Stomach (tissue), 9 donors: Measurements from ENCODE around the gene HESX1. TPM values are rescaled to one million over a fixed set of nuclear protein-coding genes. Genes with fewer than 3 reads are reported as not detected.

Experiments
- DNase-seq, 2 donors: peaks; one replicate each; pipeline versions ENCODE4 v3.0.0 to v3.0.0-alpha.2; 2013 to 2019
- H3K27ac ChIP-seq, 5 donors: fragments of 200-600 bp in 4 of 5; sonication (generic) in 4 of 5; one replicate each; pipeline ENCODE4 v1.5.1; 2013 to 2019; ENCODE audit warnings: mild to moderate bottlenecking in 1 of 5, moderate library complexity in 1 of 5
- H3K27me3 ChIP-seq, 3 donors: fragments of 200-600 bp; sonication (generic); one replicate each; pipeline ENCODE4 v1.5.1; 2017 to 2019; ENCODE audit warnings: mixed run types in 1 of 3
- H3K36me3 ChIP-seq, 4 donors: fragments of 200-600 bp; sonication (generic); 1 replicate in 3 of 4; 2 replicates in 1 of 4; pipeline ENCODE4 v1.5.1; 2016 to 2019
- H3K4me1 ChIP-seq, 4 donors: fragments of 200-600 bp; sonication (generic); one replicate each; pipeline ENCODE4 v1.5.1; 2016 to 2019
- H3K4me3 ChIP-seq, 4 donors: fragments of 200-600 bp; sonication (generic) in 3 of 4; one replicate each; pipeline ENCODE4 v1.5.1; 2016 to 2019; ENCODE audit warnings: mild to moderate bottlenecking in 1 of 4
- H3K9me3 ChIP-seq, 4 donors: fragments of 200-600 bp; sonication (generic); one replicate each; pipeline ENCODE4 v1.5.1; 2016 to 2019
- EP300 ChIP-seq: sonication (generic); formaldehyde crosslinking; IDR thresholded peaks from one replicate; pipeline ENCODE4 v1.6.1; 2017; ENCODE audit warnings: antibody characterized with exemption
- POLR2A ChIP-seq, 4 donors: fragments of 450-650 bp; IDR thresholded peaks; one replicate each; pipeline ENCODE4 v1.6.1; 2016; ENCODE audit warnings: antibody characterized with exemption in 4 of 4, control low read depth in 2 of 4, mild to moderate bottlenecking in 1 of 4, moderate library complexity in 1 of 4
- POLR2AphosphoS5 ChIP-seq, 3 donors: sonication (generic); formaldehyde crosslinking; IDR thresholded peaks; one replicate each; pipeline ENCODE4 v1.6.1; 2016; ENCODE audit warnings: antibody characterized with exemption in 3 of 3
- WGBS, 5 donors: extraction: QIAGEN DNeasy Blood & Tissue Kit in 3 of 5; methylation state at CpG; one replicate each; pipeline versions ENCODE4 v1.1.5 to v1.1.7; 2013 to 2018; 5-methylcytosine and 5-hydroxymethylcytosine counted together
- intact Hi-C: fragments of 100-400 bp; cut with DNase I; formaldehyde crosslinking; loops from one replicate; pipeline ENCODE4 v1.15.1; 2023; ENCODE audit warnings: low total_unique reads
- polyA plus RNA-seq, 3 donors: library from polyadenylated mRNA; stranded (reverse); fragments of 200-250 nt; gene quantifications; one replicate each; pipeline ENCODE4 v1.2.3, GENCODE V29; 2013
- total RNA-seq, 5 donors: library from RNA; depleted of rRNA; stranded (reverse); fragments of >200 nt; gene quantifications; one replicate each; pipeline versions ENCODE4 v1.1.0 to v1.2.3, GENCODE V29; 2014 to 2016
- TF ChIP-seq, protein P1 (sequence below), 7 experiments: fragments of 450-650 bp in 4 of 7; fragments of 200-600 bp in 3 of 7; sonication (generic) in 3 of 7; IDR thresholded peaks; one replicate each; pipeline ENCODE4 v1.5.1; 2016 to 2019; ENCODE audit warnings: antibody characterized with exemption in 7 of 7, control low read depth in 2 of 7, mild to moderate bottlenecking in 1 of 7
- donor health status: healthy with polysubstance abuse.
- donor health status: Bipolar disorder and iron deficiency.
- donor health status: healthy.

Gene HESX1
- total and polyA plus RNA-seq, 8 donors: 1.00 to 23.9 (median 2.3) TPM; not detected in 4

DNA sequence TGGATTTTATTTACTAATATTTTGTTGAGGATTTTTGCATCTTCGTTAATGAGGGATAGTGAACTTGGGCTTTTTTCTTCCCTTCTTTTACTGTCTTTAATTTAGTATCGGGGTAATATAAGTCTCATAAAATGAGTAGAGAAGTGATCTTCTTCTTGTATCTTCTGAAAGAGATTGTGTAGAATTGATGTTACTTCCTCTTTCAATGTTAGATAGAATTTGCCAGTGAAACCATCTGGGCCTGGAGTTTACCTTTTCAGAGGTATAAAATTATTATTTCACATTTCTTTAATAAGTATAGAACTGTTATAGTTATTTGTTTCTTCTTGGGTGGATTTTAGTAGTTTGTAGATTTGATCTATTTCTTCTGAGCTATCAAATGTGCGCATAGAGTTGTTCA lies 7.8 kb downstream of the HESX1 start:
- intact Hi-C loops: no loop called here
- H3K9me3 ChIP-seq: no peaks in the 10 kb centered on the region
- DNase-seq: no peak
- 91 to 96% (median 92%) methylated on average over 3 of the region's 3 CpGs for WGBS, 5 donors
- no peak overlapping the region for H3K27ac ChIP-seq
- no peak for TF ChIP-seq POLR2A (IDR thresholded peaks at IDR 0.05)
- no peak for TF ChIP-seq EP300
- no peak for TF ChIP-seq POLR2AphosphoS5 (IDR thresholded peaks at IDR 0.05)
- TF ChIP-seq, protein P1, sequence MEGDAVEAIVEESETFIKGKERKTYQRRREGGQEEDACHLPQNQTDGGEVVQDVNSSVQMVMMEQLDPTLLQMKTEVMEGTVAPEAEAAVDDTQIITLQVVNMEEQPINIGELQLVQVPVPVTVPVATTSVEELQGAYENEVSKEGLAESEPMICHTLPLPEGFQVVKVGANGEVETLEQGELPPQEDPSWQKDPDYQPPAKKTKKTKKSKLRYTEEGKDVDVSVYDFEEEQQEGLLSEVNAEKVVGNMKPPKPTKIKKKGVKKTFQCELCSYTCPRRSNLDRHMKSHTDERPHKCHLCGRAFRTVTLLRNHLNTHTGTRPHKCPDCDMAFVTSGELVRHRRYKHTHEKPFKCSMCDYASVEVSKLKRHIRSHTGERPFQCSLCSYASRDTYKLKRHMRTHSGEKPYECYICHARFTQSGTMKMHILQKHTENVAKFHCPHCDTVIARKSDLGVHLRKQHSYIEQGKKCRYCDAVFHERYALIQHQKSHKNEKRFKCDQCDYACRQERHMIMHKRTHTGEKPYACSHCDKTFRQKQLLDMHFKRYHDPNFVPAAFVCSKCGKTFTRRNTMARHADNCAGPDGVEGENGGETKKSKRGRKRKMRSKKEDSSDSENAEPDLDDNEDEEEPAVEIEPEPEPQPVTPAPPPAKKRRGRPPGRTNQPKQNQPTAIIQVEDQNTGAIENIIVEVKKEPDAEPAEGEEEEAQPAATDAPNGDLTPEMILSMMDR (IDR thresholded peaks at IDR 0.05): no peak
- no peaks in the 10 kb centered on the region for H3K36me3 ChIP-seq
- H3K27me3 ChIP-seq: peaks cover 0 to 20% (median 0%) of the 10 kb centered on the region in 3 donors
- H3K4me1 ChIP-seq: no peaks in the 10 kb centered on the region
- H3K4me3 ChIP-seq: no peak overlapping the region

DNA sequence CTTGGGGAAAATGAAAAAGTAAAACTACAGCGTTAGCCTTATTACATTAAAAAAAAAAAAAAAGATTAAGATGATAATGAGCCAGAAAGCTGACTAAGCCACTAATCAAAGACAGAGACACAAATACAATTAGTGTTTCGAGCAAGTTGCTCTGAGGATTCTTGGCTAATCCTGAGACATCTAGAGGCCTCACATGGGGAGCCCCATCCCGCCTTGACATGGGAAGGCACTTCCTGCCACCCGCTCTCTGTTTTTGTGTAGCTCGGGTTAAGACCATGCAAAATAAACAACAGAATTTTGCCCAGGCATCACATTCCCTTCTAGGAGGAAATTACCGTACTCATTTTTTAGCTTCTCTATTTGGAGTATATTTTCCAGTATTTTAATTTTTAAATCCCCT lies 15.3 kb downstream of the HESX1 start:
- no peak overlapping the region for H3K4me3 ChIP-seq
- H3K27me3 ChIP-seq: peaks cover 0 to 10% (median 0%) of the 10 kb centered on the region in 3 donors
- 52 to 59% (median 54%) methylated on average over 6 of the region's 6 CpGs for WGBS, 5 donors
- DNase-seq: no peak
- H3K9me3 ChIP-seq: no peaks in the 10 kb centered on the region
- no peaks in the 10 kb centered on the region for H3K36me3 ChIP-seq
- TF ChIP-seq POLR2A (IDR thresholded peaks at IDR 0.05) (no peak), EP300 (no peak), POLR2AphosphoS5 (IDR thresholded peaks at IDR 0.05) (no peak)
- TF ChIP-seq, protein P1 (IDR thresholded peaks at IDR 0.05): no peak
- H3K27ac ChIP-seq: no peak overlapping the region
- intact Hi-C loops: no loop called here
- H3K4me1 ChIP-seq: no peaks in the 10 kb centered on the region

DNA sequence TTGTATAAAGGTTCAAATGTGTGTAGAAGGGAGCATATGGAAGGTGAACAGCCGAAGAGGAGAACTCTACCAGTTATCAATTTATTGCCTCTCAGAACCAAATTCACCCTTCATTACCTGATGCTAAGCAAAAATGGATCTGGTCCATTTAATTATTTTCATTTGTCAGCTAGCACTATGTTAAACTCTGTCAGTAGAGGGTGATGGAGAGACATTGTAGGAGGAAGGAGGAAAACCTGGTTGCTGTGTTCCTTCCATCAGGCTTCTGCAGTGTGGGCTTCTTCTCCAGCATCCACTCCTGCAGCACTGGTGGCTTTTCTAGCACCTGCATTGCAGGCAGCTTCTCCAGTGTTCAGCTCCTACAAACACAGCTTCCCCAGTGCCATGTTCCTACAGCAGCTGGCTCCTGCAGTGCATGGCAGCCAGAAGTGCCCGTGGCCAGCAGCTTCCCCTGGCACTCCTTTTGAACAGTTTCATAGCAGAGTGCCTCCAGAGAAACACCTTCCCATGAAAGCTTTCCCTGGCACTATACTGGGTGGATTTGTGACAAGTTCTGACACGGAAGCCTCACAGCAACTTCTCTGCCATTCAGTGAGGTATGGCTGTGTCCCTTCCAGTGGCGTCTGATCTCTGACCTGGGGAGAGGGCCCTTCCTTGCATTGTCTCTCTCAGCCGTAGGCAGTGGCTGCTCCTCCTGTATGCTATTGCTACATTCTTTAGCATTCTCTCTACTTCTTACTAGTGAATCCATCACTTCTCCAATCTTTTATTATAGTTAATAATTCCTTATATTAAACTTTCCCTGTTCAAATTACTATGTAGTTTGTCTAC lies 20.0 kb downstream of the HESX1 start:
- intact Hi-C loops: no loop called here
- TF ChIP-seq, protein P1 (IDR thresholded peaks at IDR 0.05): no peak
- TF ChIP-seq POLR2A (IDR thresholded peaks at IDR 0.05) (no peak), POLR2AphosphoS5 (IDR thresholded peaks at IDR 0.05) (no peak), EP300 (no peak)

DNA sequence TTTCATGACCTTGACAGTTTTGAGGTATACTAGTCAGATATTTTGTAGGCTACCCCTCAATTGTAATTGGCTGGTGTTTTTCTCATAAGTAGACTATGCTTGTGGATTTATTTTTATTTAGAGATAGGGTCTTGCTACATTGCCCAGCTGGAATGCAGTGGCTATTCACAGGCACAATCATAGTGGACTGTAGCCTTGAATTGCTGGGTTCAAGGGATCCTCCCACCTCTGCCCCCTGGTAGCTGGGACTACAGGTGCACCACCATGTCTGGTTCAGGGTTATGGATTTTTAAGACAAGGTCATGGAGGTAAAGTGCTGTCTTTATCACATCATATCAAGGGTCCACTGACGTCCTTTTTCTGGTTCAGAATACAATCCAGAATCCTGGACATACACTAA lies 23.7 kb downstream of the HESX1 start:
- DNase-seq: no peak
- 44 to 73% (median 56%) methylated on average over 1 of the region's 1 CpG for WGBS, 5 donors
- Histone ChIP-seq H3K36me3 (no peaks in the 10 kb centered on the region), H3K27me3 (peaks cover 0 to 4% (median 0%) of the 10 kb centered on the region in 3 donors), H3K9me3 (no peaks in the 10 kb centered on the region), H3K4me1 (no peaks in the 10 kb centered on the region), H3K4me3 (no peak overlapping the region), H3K27ac (no peak overlapping the region)
- TF ChIP-seq, protein P1 (IDR thresholded peaks at IDR 0.05): no peak
- no peak for TF ChIP-seq EP300
- TF ChIP-seq POLR2AphosphoS5 (IDR thresholded peaks at IDR 0.05): no peak
- TF ChIP-seq POLR2A (IDR thresholded peaks at IDR 0.05): no peak
- intact Hi-C loops: no loop called here

More for the DNA sequence above, 20.0 kb downstream of the HESX1 start:
- no peaks in the 10 kb centered on the region for H3K36me3 ChIP-seq
- H3K4me1 ChIP-seq: no peaks in the 10 kb centered on the region
- no peak overlapping the region for H3K27ac ChIP-seq
- no peak overlapping the region for H3K4me3 ChIP-seq
- peaks cover 0 to 14% (median 0%) of the 10 kb centered on the region in 3 donors for H3K27me3 ChIP-seq
- H3K9me3 ChIP-seq: no peaks in the 10 kb centered on the region
- 69 to 80% (median 77%) methylated on average over 5 of the region's 5 CpGs for WGBS, 5 donors
- DNase-seq: peak in 1 of 2 donors; percentile 44
